Colonic mucosa (tissue), 4 donors: Measurements from ENCODE around the gene TAGLN2. TPM values are rescaled to one million over a fixed set of nuclear protein-coding genes. Genes with fewer than 3 reads are reported as not detected.

Source experiments
- DNase-seq: peaks from one replicate; pipeline ENCODE4 v3.0.0-alpha.2; 2020
- H3K27ac ChIP-seq: fragments of 200-600 bp; one replicate; pipeline ENCODE4 v1.8.0; 2021
- H3K27me3 ChIP-seq: fragments of 200-600 bp; one replicate; pipeline ENCODE4 v1.8.0; 2021
- H3K36me3 ChIP-seq: fragments of 200-600 bp; one replicate; pipeline ENCODE4 v1.8.0; 2021
- H3K4me1 ChIP-seq: fragments of 200-600 bp; one replicate; pipeline ENCODE4 v1.8.0; 2021; ENCODE audit warnings: mild to moderate bottlenecking
- H3K4me3 ChIP-seq: fragments of 200-600 bp; one replicate; pipeline ENCODE4 v1.8.0; 2021
- H3K9ac ChIP-seq, 2 donors: one replicate each; pipeline ENCODE4 v1.7.0; 2013; ENCODE audit warnings: control low read depth in 2 of 2, low read depth in 2 of 2, low read length in 2 of 2
- H3K9me3 ChIP-seq: fragments of 200-600 bp; one replicate; pipeline ENCODE4 v1.8.0; 2021
- CTCF ChIP-seq: fragments of 200-600 bp; IDR thresholded peaks from one replicate; pipeline ENCODE4 v1.8.0; 2022; ENCODE audit warnings: antibody characterized with exemption, mild to moderate bottlenecking
- intact Hi-C: fragments of 100-400 bp; cut with DNase I; formaldehyde crosslinking; loops from one replicate; pipeline ENCODE4 v1.14.1; 2022
- total RNA-seq, 2 donors: library from RNA; stranded (reverse); fragmentation: NEBNext Ultra II Directional in 1 of 2; extraction: Animal tissue kit (Norgen Biotek cat#: 25700) in 1 of 2; gene quantifications; one replicate each; pipeline ENCODE4 v1.2.1, GENCODE V29; 2021
- donor health status: healthy.
- donor health status: DM: no; HTN: no; CAD: no.
- donor health status: DM: no; HTN: no; CAD: no.

TAGLN2 gene
- total RNA-seq, 2 donors from 2014 or later, result 354 to 515 TPM

GRCh38 chr1:159873530-159874143 is 51.7 kb downstream of the TAGLN2 start:
- H3K4me1 ChIP-seq, result no peaks in the 10 kb centered on the region
- no peak overlapping the region for H3K27ac ChIP-seq
- H3K27me3 ChIP-seq, result no peaks in the 10 kb centered on the region
- no peak for TF ChIP-seq CTCF
- H3K9ac ChIP-seq, result no peak overlapping the region
- H3K9me3 ChIP-seq, result no peaks in the 10 kb centered on the region
- no peak overlapping the region for H3K4me3 ChIP-seq
- no peak for DNase-seq
- intact Hi-C loops, result loop anchor here (5.0 kb wide), 1 partner anchor 51 kb away; no protein-coding TSS in a partner anchor
- no peaks in the 10 kb centered on the region for H3K36me3 ChIP-seq

DNA sequence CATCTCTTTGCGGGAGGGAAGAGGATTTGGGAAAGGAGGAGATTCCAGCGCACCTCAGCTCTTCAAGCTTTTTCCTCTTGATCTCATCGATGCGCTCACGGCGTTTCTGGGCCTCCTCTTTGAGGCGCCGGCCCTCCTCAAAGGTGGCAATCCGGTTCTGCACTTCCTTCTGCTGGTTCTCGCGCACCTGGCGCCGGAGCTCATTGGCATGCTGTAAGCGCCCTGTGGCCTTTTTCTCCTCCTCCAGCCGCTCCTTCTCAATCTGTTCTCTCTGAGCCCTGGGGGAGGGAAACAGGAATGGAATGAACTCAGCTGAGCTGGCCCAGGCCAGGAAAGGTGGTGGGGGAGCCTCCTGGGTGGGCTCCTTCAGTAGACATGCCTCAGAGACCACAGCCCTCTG is 52.4 kb downstream of the TAGLN2 start:
- intact Hi-C loops, result loop anchor here (5.0 kb wide), 1 partner anchor 51 kb away; no protein-coding TSS in a partner anchor
- Histone ChIP-seq H3K27me3 (no peaks in the 10 kb centered on the region), H3K27ac (no peak overlapping the region), H3K9ac (no peak overlapping the region), H3K4me3 (no peak overlapping the region), H3K9me3 (no peaks in the 10 kb centered on the region), H3K36me3 (no peaks in the 10 kb centered on the region), H3K4me1 (no peaks in the 10 kb centered on the region)
- TF ChIP-seq CTCF, result no peak
- DNase-seq, result no peak

- TF ChIP-seq CTCF, result no peak
- intact Hi-C loops, result loop anchor here (5.0 kb wide), 1 partner anchor 48 kb away; no protein-coding TSS in a partner anchor
- Histone ChIP-seq H3K27me3 (no peaks in the 10 kb centered on the region), H3K4me1 (no peaks in the 10 kb centered on the region), H3K36me3 (no peaks in the 10 kb centered on the region), H3K9ac (no peak overlapping the region), H3K27ac (no peak overlapping the region), H3K4me3 (no peak overlapping the region), H3K9me3 (no peaks in the 10 kb centered on the region)
- no peak for DNase-seq
Measured at GRCh38 chr1:159870704-159871103, 54.6 kb downstream of the TAGLN2 start.

GRCh38 chr1:159869607-159870006 is 55.7 kb downstream of the TAGLN2 start:
- Histone ChIP-seq H3K4me3 (no peak overlapping the region), H3K27ac (no peak overlapping the region), H3K27me3 (no peaks in the 10 kb centered on the region), H3K9me3 (no peaks in the 10 kb centered on the region), H3K9ac (no peak overlapping the region), H3K4me1 (no peaks in the 10 kb centered on the region), H3K36me3 (no peaks in the 10 kb centered on the region)
- no peak for TF ChIP-seq CTCF
- DNase-seq, result no peak
- intact Hi-C loops, result loop anchor here (5.0 kb wide), 1 partner anchor 47 kb away; no protein-coding TSS in a partner anchor

- intact Hi-C loops, result no loop called here
- H3K27ac ChIP-seq, result no peak overlapping the region
- H3K4me1 ChIP-seq, result no peaks in the 10 kb centered on the region
- no peaks in the 10 kb centered on the region for H3K9me3 ChIP-seq
- no peak overlapping the region for H3K4me3 ChIP-seq
- H3K36me3 ChIP-seq, result no peaks in the 10 kb centered on the region
- H3K9ac ChIP-seq, result no peak overlapping the region
- no peaks in the 10 kb centered on the region for H3K27me3 ChIP-seq
- DNase-seq, result no peak
- TF ChIP-seq CTCF, result no peak
Measured at GRCh38 chr1:159869173-159869572, 56.1 kb downstream of the TAGLN2 start.
